ENCODE results near the gene MLH1.

Gene MLH1

GRCh38 chr3:36992806-36993325 lies 452 bp upstream of the MLH1 start, which contains the start of gene EPM2AIP1:
EPM2AIP1 (minus strand) TSS chr3:36993131; CDS start chr3:36993077, 54 bp downstream.
- DNase-seq (ENCODE audit: low read depth) = peak; percentile 100
- peak; percentile 29 for TF ChIP-seq CTCF (IDR thresholded peaks at IDR 0.05; ENCODE audit: insufficient read depth, low read depth, low read length, missing control alignments)

GRCh38 chr3:37014620-37015019 lies 21.3 kb downstream of the MLH1 start:
- no peak overlapping the region for H3K4me3 ChIP-seq (ENCODE audit: low read length)
- no peak for TF ChIP-seq CTCF (IDR thresholded peaks at IDR 0.05; ENCODE audit: insufficient read depth, low read depth, low read length, missing control alignments)
- DNase-seq (ENCODE audit: low read depth) = no peak

More at GRCh38 chr3:36992806-36993325, 452 bp upstream of the MLH1 start, which contains the start of gene EPM2AIP1:
- peak within 1 kb of the TSS; percentile 92 for H3K4me3 ChIP-seq (ENCODE audit: low read length)

- no peak for DNase-seq (ENCODE audit: low read depth)
- TF ChIP-seq CTCF (IDR thresholded peaks at IDR 0.05; ENCODE audit: insufficient read depth, low read depth, low read length, missing control alignments) = no peak
- H3K4me3 ChIP-seq (ENCODE audit: low read length) = no peak overlapping the region
Measured at GRCh38 chr3:37015642-37016041, 22.3 kb downstream of the MLH1 start.

- H3K4me3 ChIP-seq (ENCODE audit: low read length) = no peak overlapping the region
- TF ChIP-seq CTCF (IDR thresholded peaks at IDR 0.05; ENCODE audit: insufficient read depth, low read depth, low read length, missing control alignments) = no peak
- DNase-seq (ENCODE audit: low read depth) = no peak
Measured at GRCh38 chr3:37016903-37017302, 23.6 kb downstream of the MLH1 start.

GRCh38 chr3:37017683-37018082 lies 24.4 kb downstream of the MLH1 start:
- no peak for TF ChIP-seq CTCF (IDR thresholded peaks at IDR 0.05; ENCODE audit: insufficient read depth, low read depth, low read length, missing control alignments)
- H3K4me3 ChIP-seq (ENCODE audit: low read length) = no peak overlapping the region
- no peak for DNase-seq (ENCODE audit: low read depth)

GRCh38 chr3:37024092-37024491 lies 30.8 kb downstream of the MLH1 start:
- H3K4me3 ChIP-seq (ENCODE audit: low read length) = no peak overlapping the region
- no peak for TF ChIP-seq CTCF (IDR thresholded peaks at IDR 0.05; ENCODE audit: insufficient read depth, low read depth, low read length, missing control alignments)
- no peak for DNase-seq (ENCODE audit: low read depth)

- no peak for TF ChIP-seq CTCF (IDR thresholded peaks at IDR 0.05; ENCODE audit: insufficient read depth, low read depth, low read length, missing control alignments)
- no peak for DNase-seq (ENCODE audit: low read depth)
- H3K4me3 ChIP-seq (ENCODE audit: low read length) = no peak overlapping the region
Measured at GRCh38 chr3:37024820-37025405, 31.6 kb downstream of the MLH1 start.

Data from epithelial cell of esophagus (primary cell).